H9 (cell line): ENCODE results near the gene TMEM163. TPM values are rescaled to one million over a fixed set of nuclear protein-coding genes. Genes with fewer than 3 reads are reported as not detected.

Experiments
- DNase-seq: peaks from one replicate; pipeline ENCODE4 v3.0.0-alpha.2; 2017
- H2AFZ ChIP-seq: one replicate; pipeline ENCODE4 v1.6.1; 2013; ENCODE audit warnings: mild to moderate bottlenecking, low read length, control low read depth, moderate library complexity
- H2AK5ac ChIP-seq: 2 replicates; pipeline ENCODE4 v1.6.1; 2013; ENCODE audit warnings: low read length, control low read depth, mixed read lengths; ENCODE audit not compliant: insufficient read length
- H2BK120ac ChIP-seq: one replicate; pipeline ENCODE4 v1.6.1; 2013; ENCODE audit warnings: low read depth, mild to moderate bottlenecking, low read length, control low read depth, inconsistent platforms; ENCODE audit not compliant: poor library complexity, severe bottlenecking
- H2BK12ac ChIP-seq: 2 replicates; pipeline ENCODE4 v1.6.1; 2013; ENCODE audit warnings: low read length, control low read depth, mixed read lengths, low read depth; ENCODE audit not compliant: insufficient read length
- H2BK15ac ChIP-seq: 2 replicates; pipeline ENCODE4 v1.6.1; 2013; ENCODE audit warnings: low read depth, low read length, control low read depth
- H2BK20ac ChIP-seq: one replicate; pipeline ENCODE4 v1.6.1; 2013; ENCODE audit warnings: low read depth, mild to moderate bottlenecking, low read length, control low read depth, inconsistent platforms; ENCODE audit not compliant: poor library complexity, severe bottlenecking
- H2BK5ac ChIP-seq: 2 replicates; pipeline ENCODE4 v1.6.1; 2013; ENCODE audit warnings: low read length, control low read depth, mixed read lengths; ENCODE audit not compliant: insufficient read length
- H3K14ac ChIP-seq: 2 replicates; pipeline ENCODE4 v1.6.1; 2013; ENCODE audit warnings: low read length, control low read depth; ENCODE audit not compliant: insufficient read depth
- H3K18ac ChIP-seq: 2 replicates; pipeline ENCODE4 v1.6.1; 2013; ENCODE audit warnings: low read depth, mild to moderate bottlenecking, mixed read lengths, low read length, control low read depth; ENCODE audit not compliant: insufficient read length
- H3K23ac ChIP-seq: 2 replicates; pipeline ENCODE4 v1.6.1; 2013; ENCODE audit warnings: low read length, control low read depth, mixed read lengths, low read depth; ENCODE audit not compliant: insufficient read length
- H3K23me2 ChIP-seq: 2 replicates; pipeline ENCODE4 v1.6.1; 2013; ENCODE audit warnings: low read depth, mild to moderate bottlenecking, mixed read lengths, low read length, control low read depth; ENCODE audit not compliant: insufficient read length, poor library complexity, severe bottlenecking
- H3K27ac ChIP-seq: 2 replicates; pipeline ENCODE4 v1.5.1; 2013; ENCODE audit warnings: low read length, control low read depth, mixed read lengths, low read depth; ENCODE audit not compliant: insufficient read length
- H3K27me3 ChIP-seq: 2 replicates; pipeline ENCODE4 v1.6.1; 2013; ENCODE audit warnings: low read length, control low read depth, inconsistent platforms; ENCODE audit not compliant: insufficient read depth
- H3K4ac ChIP-seq: 2 replicates; pipeline ENCODE4 v1.6.1; 2013; ENCODE audit warnings: low read depth, mild to moderate bottlenecking, control low read depth, inconsistent platforms, low read length, moderate library complexity
- H3K4me1 ChIP-seq: 2 replicates; pipeline ENCODE4 v1.6.1; 2013; ENCODE audit warnings: low read length, control low read depth, inconsistent platforms; ENCODE audit not compliant: insufficient read depth
- H3K4me2 ChIP-seq: 2 replicates; pipeline ENCODE4 v1.6.1; 2013; ENCODE audit warnings: low read length, control low read depth, mixed read lengths; ENCODE audit not compliant: insufficient read length, insufficient read depth
- H3K56ac ChIP-seq: 2 replicates; pipeline ENCODE4 v1.6.1; 2013; ENCODE audit warnings: low read depth, mild to moderate bottlenecking, mixed read lengths, low read length, control low read depth; ENCODE audit not compliant: insufficient read length
- H3K79me1 ChIP-seq: 2 replicates; pipeline ENCODE4 v1.6.1; 2013; ENCODE audit warnings: low read depth, mild to moderate bottlenecking, moderate library complexity, low read length, control low read depth, inconsistent platforms; ENCODE audit not compliant: insufficient read depth, poor library complexity, severe bottlenecking
- H3K79me2 ChIP-seq: 2 replicates; pipeline ENCODE4 v1.6.1; 2013; ENCODE audit warnings: low read length, control low read depth, inconsistent platforms; ENCODE audit not compliant: insufficient read depth
- H3K9ac ChIP-seq: 2 replicates; pipeline ENCODE4 v1.6.1; 2013; ENCODE audit warnings: low read length, control low read depth, mixed read lengths; ENCODE audit not compliant: insufficient read length; ENCODE audit errors: extremely low read depth
- H3K9me3 ChIP-seq: one replicate; pipeline ENCODE4 v1.6.1; 2013; ENCODE audit warnings: low read depth, low read length, inconsistent platforms; ENCODE audit not compliant: control insufficient read depth
- H3T11ph ChIP-seq: one replicate; pipeline ENCODE4 v1.6.1; 2013; ENCODE audit warnings: mild to moderate bottlenecking, low read length, control low read depth, inconsistent platforms
- H4K20me1 ChIP-seq: one replicate; pipeline ENCODE4 v1.6.1; 2013; ENCODE audit not compliant: control insufficient read depth, insufficient read length, insufficient read depth
- H4K5ac ChIP-seq: 2 replicates; pipeline ENCODE4 v1.6.1; 2013; ENCODE audit warnings: low read depth, mild to moderate bottlenecking, mixed read lengths, low read length, control low read depth; ENCODE audit not compliant: insufficient read length
- H4K8ac ChIP-seq: replicated peaks from 2 replicates; pipeline ENCODE4 v1.6.1; 2013; ENCODE audit warnings: low read length, control low read depth, mixed read lengths, low read depth; ENCODE audit not compliant: insufficient read length
- H4K91ac ChIP-seq: 2 replicates; pipeline ENCODE4 v1.6.1; 2013; ENCODE audit warnings: low read depth, mild to moderate bottlenecking, moderate library complexity, mixed read lengths, low read length, control low read depth; ENCODE audit not compliant: insufficient read length
- H3K27ac Mint-ChIP-seq, 3 experiments: 2 replicates in 2 of 3; 3 replicates in 1 of 3; pipeline ENCODE4 v1.8.0; 2020 to 2021; ENCODE audit warnings: mixed read lengths in 3 of 3, mild to moderate bottlenecking in 1 of 3, moderate library complexity in 1 of 3
- H3K27me3 Mint-ChIP-seq: 2 replicates; pipeline ENCODE4 v1.8.0; 2021; ENCODE audit warnings: low read depth, mild to moderate bottlenecking, moderate library complexity, mixed read lengths
- H3K36me3 Mint-ChIP-seq, 3 experiments: 2 replicates in 2 of 3; 3 replicates in 1 of 3; pipeline ENCODE4 v1.8.0; 2020 to 2021; ENCODE audit warnings: low read depth in 3 of 3, mixed read lengths in 3 of 3; ENCODE audit not compliant: insufficient read depth in 1 of 3
- H3K4me1 Mint-ChIP-seq, 2 experiments: 2 replicates each; pipeline ENCODE4 v1.8.0; 2020; ENCODE audit warnings: mixed read lengths in 2 of 2
- H3K4me3 Mint-ChIP-seq, 2 experiments: 2 replicates in 1 of 2; 3 replicates in 1 of 2; pipeline ENCODE4 v1.8.0; 2020 to 2021; ENCODE audit warnings: mild to moderate bottlenecking in 2 of 2, mixed read lengths in 2 of 2, moderate library complexity in 1 of 2
- H3K9me3 Mint-ChIP-seq, 2 experiments: 2 replicates in 1 of 2; 3 replicates in 1 of 2; pipeline ENCODE4 v1.8.0; 2020; ENCODE audit warnings: mild to moderate bottlenecking in 2 of 2, mixed read lengths in 2 of 2, moderate library complexity in 1 of 2
- CTCF ChIP-seq: fragments of 200-600 bp; sonication (generic); conservative IDR thresholded peaks from 3 replicates; pipeline ENCODE4 v1.8.0; 2021; ENCODE audit warnings: antibody characterized with exemption, mild to moderate bottlenecking
- WGBS: extraction: QIAGEN DNeasy Blood & Tissue Kit; methylation state at CpG from one replicate; pipeline ENCODE4 v1.1.7; 2013; ENCODE audit warnings: missing lambda C conversion rate, low lambda C conversion rate, mixed read lengths; ENCODE audit not compliant: insufficient read length; ENCODE audit errors: extremely low coverage; 5-methylcytosine and 5-hydroxymethylcytosine counted together
- total RNA-seq: library from RNA; stranded (reverse); gene quantifications from 2 replicates; pipeline ENCODE4 v1.2.1, GENCODE V29; 2021

The TMEM163 gene
- total RNA-seq, 1 experiment from 2014 or later = 0.39 TPM

- H2BK120ac ChIP-seq = no peak overlapping the region
- Mint-ChIP-seq H3K4me3 (no peak overlapping the region), H3K4me1 (no peaks in the 10 kb centered on the region), H3K27ac (no peak overlapping the region), H3K9me3 (peaks cover 6 to 10% of the 10 kb centered on the region in 2 experiments; a peak in 2 of 5 replicates), H3K36me3 (peaks cover 0 to 5% (median 5%) of the 10 kb centered on the region in 3 experiments; a peak in 4 of 7 replicates), H3K27me3 (peaks cover 5% of the 10 kb centered on the region)
- H3K23me2 ChIP-seq = no peaks in the 10 kb centered on the region
- no peak overlapping the region for H4K8ac ChIP-seq
- H3K79me2 ChIP-seq = no peaks in the 10 kb centered on the region
- H4K5ac ChIP-seq = no peak overlapping the region
- no peak overlapping the region for H3K4ac ChIP-seq
- no peaks in the 10 kb centered on the region for H3K27me3 ChIP-seq
- no peak overlapping the region for H3K9ac ChIP-seq
- no peak overlapping the region for H3K23ac ChIP-seq
- H2BK12ac ChIP-seq = no peak overlapping the region
- no peak overlapping the region for H2BK5ac ChIP-seq
- no peak overlapping the region for H3T11ph ChIP-seq
- no peak overlapping the region for H3K27ac ChIP-seq
- H3K9me3 ChIP-seq = no peaks in the 10 kb centered on the region
- DNase-seq = no peak
- H2AK5ac ChIP-seq = no peak overlapping the region
- H2BK15ac ChIP-seq = no peak overlapping the region
- no peaks in the 10 kb centered on the region for H3K4me1 ChIP-seq
- no peak overlapping the region for H4K91ac ChIP-seq
- H3K4me2 ChIP-seq = no peak overlapping the region
- H3K18ac ChIP-seq = no peak overlapping the region
- no peak overlapping the region for H2AFZ ChIP-seq
- no peak overlapping the region for H2BK20ac ChIP-seq
- H3K79me1 ChIP-seq = no peaks in the 10 kb centered on the region
- WGBS = no CpG with 5 or more reads among the region's 2 CpGs
- H3K56ac ChIP-seq = no peak overlapping the region
- H3K14ac ChIP-seq = no peak overlapping the region
- no peak for TF ChIP-seq CTCF
- H4K20me1 ChIP-seq = no peaks in the 10 kb centered on the region
These were observed 134.7 kb downstream of the TMEM163 start for GRCh38 chr2:134583997-134584520.
